T-helper 17 cell (primary cell): ENCODE results near the gene LIMCH1. TPM values are rescaled to one million over a fixed set of nuclear protein-coding genes. Genes with fewer than 3 reads are reported as not detected.
"Not testable (repeated sequence)": the region's sequence is repeated elsewhere in the genome, so short reads cannot be mapped to it uniquely, and the experiment has no call there.

Experiments used
- ATAC-seq: fragments of 150-1000 bp; cut with Tn5 transposase; 2 replicates; pipeline ENCODE4 v1.10.0; 2021; ENCODE audit warnings: mild to moderate bottlenecking, moderate library complexity
- DNase-seq, 3 donors: peaks; one replicate each; pipeline versions ENCODE4 v3.0.0 to v3.0.0-alpha.2; 2020 to 2021
- H3K9me3 ChIP-seq: one replicate; pipeline ENCODE4 v1.7.0; 2013; ENCODE audit warnings: low read length, mild to moderate bottlenecking; ENCODE audit not compliant: control insufficient read depth, poor library complexity, severe bottlenecking
- H3K27ac Mint-ChIP-seq: one replicate; pipeline ENCODE4 v1.8.0; 2022; ENCODE audit warnings: mild to moderate bottlenecking, moderate library complexity, mixed read lengths
- H3K27me3 Mint-ChIP-seq: one replicate; pipeline ENCODE4 v1.8.0; 2022; ENCODE audit warnings: mixed read lengths
- H3K36me3 Mint-ChIP-seq: one replicate; pipeline ENCODE4 v1.8.0; 2022; ENCODE audit warnings: low read depth, mixed read lengths
- H3K4me1 Mint-ChIP-seq: one replicate; pipeline ENCODE4 v1.8.0; 2022; ENCODE audit warnings: mild to moderate bottlenecking, mixed read lengths
- H3K4me3 Mint-ChIP-seq: one replicate; pipeline ENCODE4 v1.8.0; 2022; ENCODE audit warnings: mild to moderate bottlenecking, moderate library complexity, mixed read lengths
- total RNA-seq, 4 donors: library from RNA in 2 of 4; stranded (reverse) in 2 of 4; gene quantifications; one replicate each; pipeline ENCODE4 v1.2.3 and lab custom pipeline; 2022 to 2026

Gene LIMCH1
- total RNA-seq, 2 donors from 2014 or later: not detected

GRCh38 chr4:41651150-41651549, 113.2 kb downstream of the LIMCH1 start:
- H3K4me3 Mint-ChIP-seq, H3K27ac Mint-ChIP-seq, H3K9me3 ChIP-seq, DNase-seq, ATAC-seq, H3K36me3 Mint-ChIP-seq, H3K4me1 Mint-ChIP-seq: not testable (repeated sequence)
- peaks cover 41% of the 10 kb centered on the region for H3K27me3 Mint-ChIP-seq

- Mint-ChIP-seq H3K4me1 (no peaks in the 10 kb centered on the region), H3K4me3 (no peak overlapping the region)
- ATAC-seq: no peak
These were observed 115.0 kb downstream of the LIMCH1 start for GRCh38 chr4:41652971-41653370.

DNA sequence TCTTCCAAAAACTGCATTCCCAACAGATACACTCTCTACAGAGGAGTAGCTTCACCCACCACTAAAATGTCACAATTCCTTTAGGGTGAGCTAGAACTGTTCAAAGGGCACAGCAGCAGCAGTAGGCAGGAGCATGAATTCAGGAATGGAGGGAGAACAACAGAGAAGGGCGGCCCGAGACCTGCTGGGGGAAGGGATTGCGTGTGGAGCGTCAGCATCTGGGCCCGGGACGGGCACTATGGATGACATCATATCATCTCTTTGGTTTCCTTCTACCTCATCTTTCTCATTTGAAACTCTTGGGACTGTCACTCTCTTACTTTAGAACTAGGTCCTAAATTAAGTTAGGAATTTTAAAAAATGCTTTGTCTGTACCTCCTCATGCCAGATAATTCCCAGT, 115.6 kb downstream of the LIMCH1 start:
- ATAC-seq (no peak), DNase-seq (no peak)
- Mint-ChIP-seq H3K27ac (no peak overlapping the region), H3K4me3 (no peak overlapping the region), H3K4me1 (no peaks in the 10 kb centered on the region), H3K36me3 (no peaks in the 10 kb centered on the region), H3K27me3 (peaks cover 41% of the 10 kb centered on the region)
- no peaks in the 10 kb centered on the region for H3K9me3 ChIP-seq

More at GRCh38 chr4:41652971-41653370, 115.0 kb downstream of the LIMCH1 start:
- Mint-ChIP-seq H3K27ac (no peak overlapping the region), H3K36me3 (no peaks in the 10 kb centered on the region), H3K27me3 (peaks cover 44% of the 10 kb centered on the region)
- no peaks in the 10 kb centered on the region for H3K9me3 ChIP-seq
- DNase-seq: no peak

DNA sequence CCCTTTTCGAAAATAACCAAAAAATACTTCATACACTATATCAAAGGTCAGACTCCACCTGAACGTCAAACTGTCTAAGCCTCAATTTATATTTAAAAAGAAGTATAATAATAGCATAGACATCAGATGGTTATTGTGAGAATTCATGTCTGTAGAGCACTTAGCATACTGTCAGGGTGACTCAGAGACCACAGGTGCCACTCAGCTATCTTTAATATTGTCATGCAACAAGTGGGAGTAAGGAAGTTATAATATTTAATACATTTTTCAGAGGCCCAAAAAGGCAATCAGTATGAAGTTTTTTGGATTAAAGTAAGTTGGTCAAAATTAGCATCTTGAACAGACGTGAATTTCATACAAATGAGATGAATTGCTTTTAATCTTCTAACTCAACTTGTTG, 117.2 kb downstream of the LIMCH1 start:
- DNase-seq (no peak), ATAC-seq (no peak)
- H3K4me1 Mint-ChIP-seq: no peaks in the 10 kb centered on the region
- no peak overlapping the region for H3K4me3 Mint-ChIP-seq
- no peaks in the 10 kb centered on the region for H3K9me3 ChIP-seq
- H3K27ac Mint-ChIP-seq: no peak overlapping the region
- H3K27me3 Mint-ChIP-seq: peaks cover 42% of the 10 kb centered on the region
- H3K36me3 Mint-ChIP-seq: no peaks in the 10 kb centered on the region

DNA sequence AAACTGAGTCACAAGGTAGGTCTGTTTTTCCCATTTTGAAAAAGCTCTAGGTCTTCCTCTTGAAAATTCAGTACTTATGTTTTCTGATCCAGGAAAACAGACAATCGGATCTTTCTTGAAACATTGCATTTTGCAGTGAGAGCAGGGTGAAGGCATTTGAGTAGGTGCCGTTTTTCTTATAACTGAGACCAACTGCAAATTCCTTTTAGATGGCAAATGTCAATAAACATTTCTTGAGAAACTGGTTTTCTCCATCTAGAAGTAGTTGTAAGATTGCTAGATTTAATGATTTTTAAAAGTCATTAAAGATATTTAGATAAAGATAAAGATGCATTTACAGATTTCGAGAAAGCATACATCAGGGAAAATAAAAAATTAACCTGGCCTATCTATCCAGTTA, 118.1 kb downstream of the LIMCH1 start:
- Mint-ChIP-seq H3K36me3 (no peaks in the 10 kb centered on the region), H3K27ac (no peak overlapping the region), H3K4me3 (no peak overlapping the region), H3K27me3 (peaks cover 48% of the 10 kb centered on the region), H3K4me1 (peaks cover 4% of the 10 kb centered on the region)
- DNase-seq (no peak), ATAC-seq (no peak)
- H3K9me3 ChIP-seq: no peaks in the 10 kb centered on the region

DNA sequence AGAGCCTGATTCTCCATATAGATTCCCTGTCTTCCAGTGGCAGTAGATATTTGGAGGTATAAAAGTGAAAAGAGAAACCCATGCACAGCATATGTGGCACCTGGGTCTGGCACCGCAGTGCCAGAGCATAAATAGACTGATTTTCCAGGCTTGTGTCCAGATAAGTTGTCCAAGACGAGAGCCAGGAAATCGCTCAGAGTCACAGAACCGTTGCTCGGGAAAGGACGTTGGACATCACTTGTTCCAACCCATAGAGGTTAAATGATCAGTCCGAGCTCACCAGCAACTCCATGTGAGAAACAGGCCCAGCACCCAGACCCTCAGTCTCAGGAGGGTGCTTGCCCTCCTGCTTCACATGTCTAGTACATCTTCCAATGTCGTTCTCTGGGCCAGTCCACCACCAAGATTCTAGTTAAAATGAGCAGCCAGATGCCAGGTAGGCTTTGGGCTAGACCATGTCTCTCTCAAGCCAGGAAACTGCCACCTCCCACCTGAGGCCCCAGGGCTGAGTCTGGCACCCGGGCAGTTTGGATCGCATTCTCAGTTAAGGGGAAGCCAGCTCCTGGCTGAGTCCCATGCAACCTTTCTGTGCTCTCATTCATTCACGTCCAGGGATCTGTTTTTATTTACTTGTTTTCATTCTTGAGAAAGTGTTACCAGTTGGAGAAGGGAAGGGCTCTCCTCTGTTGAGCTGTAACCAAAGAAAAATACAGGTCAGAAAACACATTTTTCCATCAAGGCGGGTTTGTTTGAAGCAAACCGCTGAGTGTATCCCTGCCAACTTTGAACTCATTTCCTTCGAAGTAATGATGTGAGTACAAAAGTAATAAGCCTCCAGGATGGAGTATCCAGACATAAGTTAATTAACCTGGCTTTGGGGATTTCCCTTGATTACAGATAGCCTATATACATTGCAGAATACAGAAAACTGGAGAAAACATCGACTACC, 118.9 kb downstream of the LIMCH1 start:
- ATAC-seq: no peak
- H3K36me3 Mint-ChIP-seq: no peaks in the 10 kb centered on the region
- DNase-seq: no peak
- H3K27ac Mint-ChIP-seq: no peak overlapping the region
- peaks cover 4% of the 10 kb centered on the region for H3K4me1 Mint-ChIP-seq
- no peaks in the 10 kb centered on the region for H3K9me3 ChIP-seq
- no peak overlapping the region for H3K4me3 Mint-ChIP-seq
- peaks cover 40% of the 10 kb centered on the region for H3K27me3 Mint-ChIP-seq

GRCh38 chr4:41657561-41657960, 119.6 kb downstream of the LIMCH1 start:
- H3K4me3 Mint-ChIP-seq: no peak overlapping the region

GRCh38 chr4:41658163-41658562, 120.2 kb downstream of the LIMCH1 start:
- ATAC-seq (no peak), DNase-seq (no peak)
- no peaks in the 10 kb centered on the region for H3K36me3 Mint-ChIP-seq
- peaks cover 4% of the 10 kb centered on the region for H3K4me1 Mint-ChIP-seq
- H3K4me3 Mint-ChIP-seq: no peak overlapping the region
- H3K27me3 Mint-ChIP-seq: peaks cover 47% of the 10 kb centered on the region
- H3K27ac Mint-ChIP-seq: no peak overlapping the region
- H3K9me3 ChIP-seq: no peaks in the 10 kb centered on the region

More at GRCh38 chr4:41657561-41657960, 119.6 kb downstream of the LIMCH1 start:
- H3K9me3 ChIP-seq: no peaks in the 10 kb centered on the region
- Mint-ChIP-seq H3K4me1 (peaks cover 4% of the 10 kb centered on the region), H3K36me3 (no peaks in the 10 kb centered on the region), H3K27ac (no peak overlapping the region), H3K27me3 (peaks cover 42% of the 10 kb centered on the region)
- DNase-seq (no peak), ATAC-seq (no peak)

GRCh38 chr4:41660352-41660751, 122.4 kb downstream of the LIMCH1 start:
- Mint-ChIP-seq H3K36me3 (no peaks in the 10 kb centered on the region), H3K4me3 (no peak overlapping the region), H3K27ac (no peak overlapping the region), H3K4me1 (peaks cover 4% of the 10 kb centered on the region), H3K27me3 (peaks cover 32% of the 10 kb centered on the region)
- H3K9me3 ChIP-seq: no peaks in the 10 kb centered on the region
- ATAC-seq: no peak
- DNase-seq: no peak

- DNase-seq (peak in 1 of 3 donors; percentile 5), ATAC-seq (no peak)
- H3K27me3 Mint-ChIP-seq: peaks cover 35% of the 10 kb centered on the region
- H3K4me3 Mint-ChIP-seq: no peak overlapping the region
- peaks cover 4% of the 10 kb centered on the region for H3K4me1 Mint-ChIP-seq
- no peak overlapping the region for H3K27ac Mint-ChIP-seq
- H3K36me3 Mint-ChIP-seq: no peaks in the 10 kb centered on the region
- no peaks in the 10 kb centered on the region for H3K9me3 ChIP-seq
These were observed 123.6 kb downstream of the LIMCH1 start for GRCh38 chr4:41661442-41662076.

GRCh38 chr4:41665636-41666207, 127.8 kb downstream of the LIMCH1 start:
- H3K9me3 ChIP-seq: no peaks in the 10 kb centered on the region
- Mint-ChIP-seq H3K36me3 (no peaks in the 10 kb centered on the region), H3K27me3 (peaks cover 36% of the 10 kb centered on the region), H3K27ac (no peak overlapping the region), H3K4me3 (no peak overlapping the region), H3K4me1 (no peaks in the 10 kb centered on the region)
- DNase-seq (no peak), ATAC-seq (no peak)

- ATAC-seq: no peak
- H3K9me3 ChIP-seq: no peaks in the 10 kb centered on the region
- H3K36me3 Mint-ChIP-seq: no peaks in the 10 kb centered on the region
- H3K27me3 Mint-ChIP-seq: peaks cover 26% of the 10 kb centered on the region
- no peak overlapping the region for H3K4me3 Mint-ChIP-seq
- H3K27ac Mint-ChIP-seq: no peak overlapping the region
- H3K4me1 Mint-ChIP-seq: no peaks in the 10 kb centered on the region
- no peak for DNase-seq
These were observed 130.1 kb downstream of the LIMCH1 start for GRCh38 chr4:41668024-41668423.

DNA sequence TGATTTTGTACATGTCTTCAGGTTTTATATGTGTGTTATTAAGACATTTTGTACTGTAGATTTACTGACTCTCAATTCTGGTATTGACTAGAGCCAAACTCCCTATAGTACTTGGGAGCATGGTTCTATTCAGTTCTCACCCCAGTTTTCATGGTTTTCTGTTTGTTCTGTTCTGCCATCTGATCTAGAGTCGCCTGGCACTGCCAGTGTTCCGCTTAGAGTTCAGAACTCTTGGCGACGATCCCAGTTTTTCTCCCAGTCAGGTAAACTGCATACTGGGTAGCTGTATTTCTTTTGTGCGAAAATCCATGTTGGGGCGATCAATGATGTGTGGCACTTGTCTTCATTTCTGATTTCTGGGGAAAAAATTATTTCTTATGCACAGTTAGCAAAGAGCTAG, 132.6 kb downstream of the LIMCH1 start:
- Mint-ChIP-seq H3K36me3 (no peaks in the 10 kb centered on the region), H3K27me3 (peaks cover 22% of the 10 kb centered on the region), H3K4me3 (no peak overlapping the region), H3K27ac (no peak overlapping the region), H3K4me1 (no peaks in the 10 kb centered on the region)
- ATAC-seq (no peak), DNase-seq (no peak)
- no peaks in the 10 kb centered on the region for H3K9me3 ChIP-seq
